ENCODE data around the gene FKBP3. TPM values are rescaled to one million over a fixed set of nuclear protein-coding genes. Genes with fewer than 3 reads are reported as not detected.

The FKBP3 gene
- total and polyA plus RNA-seq, 2 of the 8 experiments (the other 6 are each of a cell fraction or from before 2014, with no cell fraction given), result 36.0 to 149 TPM

DNA sequence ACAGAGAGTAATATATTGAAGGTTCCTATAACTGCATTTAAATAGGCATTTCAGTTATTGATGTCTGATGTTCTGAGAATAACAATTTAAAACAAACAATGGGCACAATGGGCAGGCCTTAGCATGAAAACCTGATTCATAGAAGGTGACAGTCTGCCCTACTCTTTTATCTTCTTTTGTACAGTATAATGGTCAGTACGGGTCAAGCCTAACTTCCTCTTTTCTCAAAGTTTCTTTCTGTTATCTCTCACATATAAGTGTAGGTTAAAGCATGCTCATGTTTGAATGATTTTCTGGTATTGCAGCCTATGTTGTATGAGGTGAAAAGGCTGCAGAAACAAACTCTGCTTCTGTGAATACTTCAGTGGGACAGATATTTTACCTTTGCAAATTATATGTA lies 14.2 kb downstream of the FKBP3 start (continued):
- TF ChIP-seq, protein P1, sequence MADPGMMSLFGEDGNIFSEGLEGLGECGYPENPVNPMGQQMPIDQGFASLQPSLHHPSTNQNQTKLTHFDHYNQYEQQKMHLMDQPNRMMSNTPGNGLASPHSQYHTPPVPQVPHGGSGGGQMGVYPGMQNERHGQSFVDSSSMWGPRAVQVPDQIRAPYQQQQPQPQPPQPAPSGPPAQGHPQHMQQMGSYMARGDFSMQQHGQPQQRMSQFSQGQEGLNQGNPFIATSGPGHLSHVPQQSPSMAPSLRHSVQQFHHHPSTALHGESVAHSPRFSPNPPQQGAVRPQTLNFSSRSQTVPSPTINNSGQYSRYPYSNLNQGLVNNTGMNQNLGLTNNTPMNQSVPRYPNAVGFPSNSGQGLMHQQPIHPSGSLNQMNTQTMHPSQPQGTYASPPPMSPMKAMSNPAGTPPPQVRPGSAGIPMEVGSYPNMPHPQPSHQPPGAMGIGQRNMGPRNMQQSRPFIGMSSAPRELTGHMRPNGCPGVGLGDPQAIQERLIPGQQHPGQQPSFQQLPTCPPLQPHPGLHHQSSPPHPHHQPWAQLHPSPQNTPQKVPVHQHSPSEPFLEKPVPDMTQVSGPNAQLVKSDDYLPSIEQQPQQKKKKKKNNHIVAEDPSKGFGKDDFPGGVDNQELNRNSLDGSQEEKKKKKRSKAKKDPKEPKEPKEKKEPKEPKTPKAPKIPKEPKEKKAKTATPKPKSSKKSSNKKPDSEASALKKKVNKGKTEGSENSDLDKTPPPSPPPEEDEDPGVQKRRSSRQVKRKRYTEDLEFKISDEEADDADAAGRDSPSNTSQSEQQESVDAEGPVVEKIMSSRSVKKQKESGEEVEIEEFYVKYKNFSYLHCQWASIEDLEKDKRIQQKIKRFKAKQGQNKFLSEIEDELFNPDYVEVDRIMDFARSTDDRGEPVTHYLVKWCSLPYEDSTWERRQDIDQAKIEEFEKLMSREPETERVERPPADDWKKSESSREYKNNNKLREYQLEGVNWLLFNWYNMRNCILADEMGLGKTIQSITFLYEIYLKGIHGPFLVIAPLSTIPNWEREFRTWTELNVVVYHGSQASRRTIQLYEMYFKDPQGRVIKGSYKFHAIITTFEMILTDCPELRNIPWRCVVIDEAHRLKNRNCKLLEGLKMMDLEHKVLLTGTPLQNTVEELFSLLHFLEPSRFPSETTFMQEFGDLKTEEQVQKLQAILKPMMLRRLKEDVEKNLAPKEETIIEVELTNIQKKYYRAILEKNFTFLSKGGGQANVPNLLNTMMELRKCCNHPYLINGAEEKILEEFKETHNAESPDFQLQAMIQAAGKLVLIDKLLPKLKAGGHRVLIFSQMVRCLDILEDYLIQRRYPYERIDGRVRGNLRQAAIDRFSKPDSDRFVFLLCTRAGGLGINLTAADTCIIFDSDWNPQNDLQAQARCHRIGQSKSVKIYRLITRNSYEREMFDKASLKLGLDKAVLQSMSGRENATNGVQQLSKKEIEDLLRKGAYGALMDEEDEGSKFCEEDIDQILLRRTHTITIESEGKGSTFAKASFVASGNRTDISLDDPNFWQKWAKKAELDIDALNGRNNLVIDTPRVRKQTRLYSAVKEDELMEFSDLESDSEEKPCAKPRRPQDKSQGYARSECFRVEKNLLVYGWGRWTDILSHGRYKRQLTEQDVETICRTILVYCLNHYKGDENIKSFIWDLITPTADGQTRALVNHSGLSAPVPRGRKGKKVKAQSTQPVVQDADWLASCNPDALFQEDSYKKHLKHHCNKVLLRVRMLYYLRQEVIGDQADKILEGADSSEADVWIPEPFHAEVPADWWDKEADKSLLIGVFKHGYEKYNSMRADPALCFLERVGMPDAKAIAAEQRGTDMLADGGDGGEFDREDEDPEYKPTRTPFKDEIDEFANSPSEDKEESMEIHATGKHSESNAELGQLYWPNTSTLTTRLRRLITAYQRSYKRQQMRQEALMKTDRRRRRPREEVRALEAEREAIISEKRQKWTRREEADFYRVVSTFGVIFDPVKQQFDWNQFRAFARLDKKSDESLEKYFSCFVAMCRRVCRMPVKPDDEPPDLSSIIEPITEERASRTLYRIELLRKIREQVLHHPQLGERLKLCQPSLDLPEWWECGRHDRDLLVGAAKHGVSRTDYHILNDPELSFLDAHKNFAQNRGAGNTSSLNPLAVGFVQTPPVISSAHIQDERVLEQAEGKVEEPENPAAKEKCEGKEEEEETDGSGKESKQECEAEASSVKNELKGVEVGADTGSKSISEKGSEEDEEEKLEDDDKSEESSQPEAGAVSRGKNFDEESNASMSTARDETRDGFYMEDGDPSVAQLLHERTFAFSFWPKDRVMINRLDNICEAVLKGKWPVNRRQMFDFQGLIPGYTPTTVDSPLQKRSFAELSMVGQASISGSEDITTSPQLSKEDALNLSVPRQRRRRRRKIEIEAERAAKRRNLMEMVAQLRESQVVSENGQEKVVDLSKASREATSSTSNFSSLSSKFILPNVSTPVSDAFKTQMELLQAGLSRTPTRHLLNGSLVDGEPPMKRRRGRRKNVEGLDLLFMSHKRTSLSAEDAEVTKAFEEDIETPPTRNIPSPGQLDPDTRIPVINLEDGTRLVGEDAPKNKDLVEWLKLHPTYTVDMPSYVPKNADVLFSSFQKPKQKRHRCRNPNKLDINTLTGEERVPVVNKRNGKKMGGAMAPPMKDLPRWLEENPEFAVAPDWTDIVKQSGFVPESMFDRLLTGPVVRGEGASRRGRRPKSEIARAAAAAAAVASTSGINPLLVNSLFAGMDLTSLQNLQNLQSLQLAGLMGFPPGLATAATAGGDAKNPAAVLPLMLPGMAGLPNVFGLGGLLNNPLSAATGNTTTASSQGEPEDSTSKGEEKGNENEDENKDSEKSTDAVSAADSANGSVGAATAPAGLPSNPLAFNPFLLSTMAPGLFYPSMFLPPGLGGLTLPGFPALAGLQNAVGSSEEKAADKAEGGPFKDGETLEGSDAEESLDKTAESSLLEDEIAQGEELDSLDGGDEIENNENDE (IDR thresholded peaks at IDR 0.05; ENCODE audit: insufficient replicate concordance, low read length), result no peak
- TF ChIP-seq CHD2 (IDR thresholded peaks at IDR 0.05; ENCODE audit: low read length) (no peak), SIX5 (IDR thresholded peaks at IDR 0.05; ENCODE audit: low read depth, low read length) (no peak), EGR1 (IDR thresholded peaks at IDR 0.05; ENCODE audit: borderline replicate concordance, low read depth, low read length) (no peak), CREB1 (IDR thresholded peaks at IDR 0.05) (no peak), RBBP5 (IDR thresholded peaks at IDR 0.05; ENCODE audit: borderline replicate concordance, low read depth, low read length) (no peak), KDM4A (IDR thresholded peaks at IDR 0.05; ENCODE audit: low read depth, low read length, severe bottlenecking) (no peak)
- TF ChIP-seq, protein P2, sequence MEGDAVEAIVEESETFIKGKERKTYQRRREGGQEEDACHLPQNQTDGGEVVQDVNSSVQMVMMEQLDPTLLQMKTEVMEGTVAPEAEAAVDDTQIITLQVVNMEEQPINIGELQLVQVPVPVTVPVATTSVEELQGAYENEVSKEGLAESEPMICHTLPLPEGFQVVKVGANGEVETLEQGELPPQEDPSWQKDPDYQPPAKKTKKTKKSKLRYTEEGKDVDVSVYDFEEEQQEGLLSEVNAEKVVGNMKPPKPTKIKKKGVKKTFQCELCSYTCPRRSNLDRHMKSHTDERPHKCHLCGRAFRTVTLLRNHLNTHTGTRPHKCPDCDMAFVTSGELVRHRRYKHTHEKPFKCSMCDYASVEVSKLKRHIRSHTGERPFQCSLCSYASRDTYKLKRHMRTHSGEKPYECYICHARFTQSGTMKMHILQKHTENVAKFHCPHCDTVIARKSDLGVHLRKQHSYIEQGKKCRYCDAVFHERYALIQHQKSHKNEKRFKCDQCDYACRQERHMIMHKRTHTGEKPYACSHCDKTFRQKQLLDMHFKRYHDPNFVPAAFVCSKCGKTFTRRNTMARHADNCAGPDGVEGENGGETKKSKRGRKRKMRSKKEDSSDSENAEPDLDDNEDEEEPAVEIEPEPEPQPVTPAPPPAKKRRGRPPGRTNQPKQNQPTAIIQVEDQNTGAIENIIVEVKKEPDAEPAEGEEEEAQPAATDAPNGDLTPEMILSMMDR (IDR thresholded peaks at IDR 0.05; ENCODE audit: control extremely low read depth in 1 of 3, insufficient read depth in 1 of 3, low read depth in 1 of 3, low read length in 3 of 3), result no peak
- TF ChIP-seq, protein P3, sequence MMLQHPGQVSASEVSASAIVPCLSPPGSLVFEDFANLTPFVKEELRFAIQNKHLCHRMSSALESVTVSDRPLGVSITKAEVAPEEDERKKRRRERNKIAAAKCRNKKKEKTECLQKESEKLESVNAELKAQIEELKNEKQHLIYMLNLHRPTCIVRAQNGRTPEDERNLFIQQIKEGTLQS (IDR thresholded peaks at IDR 0.05; ENCODE audit: insufficient read depth, low read depth, low read length), result no peak

All from H1 (cell line).